K562 (cell line): ENCODE measurements around the gene STPG4. TPM values are rescaled to one million over a fixed set of nuclear protein-coding genes. Genes with fewer than 3 reads are reported as not detected.

Experiments used
- ATAC-seq: fragments of 200-7000 bp; cut with Tn5 transposase; 3 replicates; pipeline ENCODE4 v1.9.1; 2020; ENCODE audit warnings: moderate library complexity
- BruUV-seq: library from RNA; stranded (reverse); fragments of 400-500 nt; replicated peaks from 2 replicates; lab custom pipeline; 2021; lab: Mats Ljungman, UMichigan
- CTCF ChIA-PET: fragments of 300-600 bp; formaldehyde crosslinking; extraction: SDS; loops from one replicate; lab custom pipeline; 2021; ENCODE audit warnings: low intra/inter-chr PET ratio; lab: Yijun Ruan, JAX
- POLR2A ChIA-PET: fragments of 300-600, 350-650 bp; sonication (Branson Sonifier 250); formaldehyde crosslinking; extraction: SDS; loops from one replicate; lab custom pipeline; 2021; ENCODE audit warnings: antibody characterized with exemption, inconsistent platforms; lab: Yijun Ruan, JAX
- DNase-seq, 4 experiments: peaks; one replicate each; pipeline versions ENCODE4 v3.0.0 to v3.0.0-alpha.2; 2011 to 2018; ENCODE audit warnings: low spot score in 3 of 4, mixed read lengths in 3 of 4; ENCODE audit errors: extremely low read depth in 1 of 4
- FAIRE-seq: peaks from 2 replicates; lab custom pipeline; 2011; peaks lifted over from hg19 to GRCh38; lab: Jason Lieb, UNC
- H2AFZ ChIP-seq: 2 replicates; pipeline ENCODE4 v1.6.0; 2011; ENCODE audit warnings: low read depth, low read length, control low read depth, inconsistent platforms
- H3K27ac ChIP-seq: fragments of 200-600 bp; 3 replicates; pipeline ENCODE4 v1.8.0; 2011; ENCODE audit warnings: low read depth, mild to moderate bottlenecking, control low read depth, inconsistent platforms, low read length, moderate library complexity, mixed read lengths; ENCODE audit errors: extremely low read depth
- H3K27me3 ChIP-seq, 2 experiments: fragments of 300-600 bp in 1 of 2; 2 replicates in 1 of 2; 3 replicates in 1 of 2; pipeline versions ENCODE4 v1.6.0 to v1.8.0; 2011; ENCODE audit warnings: inconsistent platforms in 2 of 2, low read length in 2 of 2, mild to moderate bottlenecking in 1 of 2, mixed read lengths in 1 of 2, moderate library complexity in 1 of 2; ENCODE audit not compliant: control insufficient read depth in 2 of 2, insufficient read depth in 2 of 2
- H3K36me3 ChIP-seq: fragments of 300-600 bp; 3 replicates; pipeline ENCODE4 v1.8.0; 2011; ENCODE audit warnings: mild to moderate bottlenecking, low read length, inconsistent platforms; ENCODE audit not compliant: control insufficient read depth, insufficient read depth
- H3K4me1 ChIP-seq, 2 experiments: fragments of 200-600 bp in 1 of 2; replicated peaks in 1 of 2; 2 replicates in 1 of 2; 3 replicates in 1 of 2; pipeline versions ENCODE4 v1.5.1 to v1.8.0; 2011; ENCODE audit warnings: inconsistent platforms in 2 of 2, low read length in 2 of 2, mild to moderate bottlenecking in 1 of 2, mixed read lengths in 1 of 2, moderate library complexity in 1 of 2; ENCODE audit not compliant: control insufficient read depth in 2 of 2, insufficient read depth in 2 of 2
- H3K4me2 ChIP-seq: 2 replicates; pipeline ENCODE4 v1.6.1; 2011; ENCODE audit warnings: low read length, control low read depth, inconsistent platforms, mixed read lengths; ENCODE audit not compliant: insufficient read depth
- H3K4me3 ChIP-seq: fragments of 200-600 bp; sonication (generic), shearing (Covaris generic); 2 replicates; pipeline ENCODE4 v1.5.1; 2016; ENCODE audit warnings: control low read depth, inconsistent platforms
- H3K79me2 ChIP-seq: fragments of 200-600 bp; 3 replicates; pipeline ENCODE4 v1.8.0; 2011; ENCODE audit warnings: low read length, inconsistent platforms; ENCODE audit not compliant: control insufficient read depth, insufficient read depth
- H3K9ac ChIP-seq, 2 experiments: 2 replicates each; pipeline versions ENCODE4 v1.6.0 to v1.6.1; 2011; ENCODE audit warnings: low read depth in 2 of 2, low read length in 2 of 2, control low read depth in 1 of 2, inconsistent platforms in 1 of 2, mild to moderate bottlenecking in 1 of 2, mixed read lengths in 1 of 2; ENCODE audit not compliant: insufficient read depth in 1 of 2
- H3K9me1 ChIP-seq: one replicate; pipeline ENCODE4 v1.6.0; 2011; ENCODE audit warnings: inconsistent platforms, mild to moderate bottlenecking, low read length, moderate library complexity; ENCODE audit not compliant: control insufficient read depth, insufficient read depth
- H3K9me3 ChIP-seq: replicated peaks from 2 replicates; pipeline ENCODE4 v1.5.1; 2011; ENCODE audit warnings: low read depth, low read length, inconsistent platforms; ENCODE audit not compliant: control insufficient read depth, insufficient read depth
- H4K20me1 ChIP-seq: replicated peaks from 2 replicates; pipeline ENCODE4 v1.6.1; 2011; ENCODE audit warnings: low read length, inconsistent platforms, mixed read lengths; ENCODE audit not compliant: control insufficient read depth, insufficient read depth
- CBX5 ChIP-seq: IDR thresholded peaks from 2 replicates; pipeline ENCODE4 v1.6.1; 2014; ENCODE audit warnings: low read depth, borderline replicate concordance
- FOXJ2 ChIP-seq: fragments of 200-800 bp; sonication (Bioruptor generic); IDR thresholded peaks from 2 replicates; pipeline ENCODE4 v1.6.1; 2016; ENCODE audit warnings: missing genetic modification characterization, missing compliant biosample characterization
- HDAC6 ChIP-seq: IDR thresholded peaks from 2 replicates; pipeline ENCODE4 v1.6.1; 2012; ENCODE audit warnings: low read depth, mild to moderate bottlenecking, control low read depth, inconsistent platforms, low read length, moderate library complexity
- MCM3 ChIP-seq: fragments of 450-650 bp; IDR thresholded peaks from 2 replicates; pipeline ENCODE4 v1.6.1; 2016
- MTA3 ChIP-seq: fragments of 450-650 bp; formaldehyde crosslinking; IDR thresholded peaks from 2 replicates; pipeline ENCODE4 v1.6.1; 2017; ENCODE audit warnings: mild to moderate bottlenecking, borderline replicate concordance
- NFIX ChIP-seq: fragments of 250-450 bp; sonication (Bioruptor Pico); IDR thresholded peaks from 2 replicates; pipeline ENCODE4 v1.4.0; 2020; ENCODE audit warnings: low read depth, mild to moderate bottlenecking, moderate library complexity
- NR3C1 ChIP-seq: sonication (generic); formaldehyde crosslinking; IDR thresholded peaks from 2 replicates; pipeline ENCODE4 v1.8.1; 2022; ENCODE audit warnings: missing genetic modification reagents
- NUFIP1 ChIP-seq: fragments of 450-650 bp; IDR thresholded peaks from 2 replicates; pipeline ENCODE4 v1.6.1; 2018; ENCODE audit not compliant: partially characterized antibody
- RB1 ChIP-seq: fragments of 450-650 bp; IDR thresholded peaks from 2 replicates; pipeline ENCODE4 v1.6.1; 2017; ENCODE audit warnings: low read depth, mild to moderate bottlenecking
- SRSF7 ChIP-seq: fragments of 200-400 bp; formaldehyde crosslinking; optimal IDR thresholded peaks from 2 replicates; pipeline ENCODE3; 2017; ENCODE audit warnings: mild to moderate bottlenecking, low read depth, low read length
- TARDBP ChIP-seq: fragments of 450-650 bp; IDR thresholded peaks from 2 replicates; pipeline ENCODE4 v1.6.1; 2016
- TFAM ChIP-seq: fragments of 250-450 bp; sonication (Bioruptor Pico); conservative IDR thresholded peaks from 2 replicates; pipeline ENCODE4 v1.5.0; 2021; ENCODE audit warnings: mild to moderate bottlenecking, moderate library complexity
- ZNF124 ChIP-seq: sonication (generic); formaldehyde crosslinking; IDR thresholded peaks from 2 replicates; pipeline ENCODE4 v1.8.1; 2022; ENCODE audit warnings: missing genetic modification reagents
- ZNF583 ChIP-seq: fragments of 250-450 bp; sonication (Bioruptor Pico); IDR thresholded peaks from 2 replicates; pipeline ENCODE4 v1.4.0; 2020
- WGBS: fragments of 100-300 bp; shearing (Covaris generic); methylation state at CpG from one replicate; pipeline ENCODE4 v1.1.6; 2016; ENCODE audit warnings: low coverage, mixed read lengths; ENCODE audit not compliant: insufficient coverage; ENCODE audit errors: missing lambda C conversion rate; 5-methylcytosine and 5-hydroxymethylcytosine counted together
- in situ Hi-C: fragments of 300-500 bp; cut with MboI; formaldehyde crosslinking; loops from 4 replicates; pipeline ENCODE4 v1.15.0; 2018; ENCODE audit warnings: inconsistent platforms, mixed read lengths
- intact Hi-C: fragments of 100-400 bp; cut with micrococcal nuclease; formaldehyde crosslinking; loops from 2 replicates; pipeline ENCODE4 v1.14.2; 2022
- polyA plus RNA-seq, 8 experiments: library from polyadenylated mRNA; depleted of rRNA in 4 of 8; stranded (reverse) in 5 of 8; unstranded in 3 of 8; fragments of >200 nt; fragmentation: Nextera tagmentation in 2 of 8; fragmentation: Illumina TruSeq in 1 of 8; extraction: Ambion mirVana in 2 of 8; extraction: Trizol in 1 of 8; gene quantifications; 2 replicates each; pipeline versions ENCODE4 v1.2.1 to v1.2.3, GENCODE V29; 2011 to 2014; ENCODE audit warnings: inconsistent platforms in 1 of 8, missing spikeins in 1 of 8
- total RNA-seq, 7 experiments: library from RNA; depleted of rRNA in 6 of 7; stranded (reverse); fragments of >200 nt in 6 of 7; fragmentation: Illumina TruSeq in 2 of 7; extraction: Trizol in 2 of 7; gene quantifications; 2 replicates each; pipeline versions ENCODE4 v1.2.1 to v1.2.3, GENCODE V29; 2011 to 2021; ENCODE audit warnings: low replicate concordance in 1 of 7
- TF ChIP-seq, protein P1 (sequence below): fragments of 250-450 bp; sonication (Bioruptor Pico); IDR thresholded peaks from 2 replicates; pipeline ENCODE4 v1.5.1; 2021; ENCODE audit warnings: mild to moderate bottlenecking

The STPG4 gene
- total and polyA plus RNA-seq, 9 of the 15 experiments (the other 6 are each of a cell fraction or from before 2014, with no cell fraction given): 0.10 to 0.68 (median 0.22) TPM; not detected in 6

DNA sequence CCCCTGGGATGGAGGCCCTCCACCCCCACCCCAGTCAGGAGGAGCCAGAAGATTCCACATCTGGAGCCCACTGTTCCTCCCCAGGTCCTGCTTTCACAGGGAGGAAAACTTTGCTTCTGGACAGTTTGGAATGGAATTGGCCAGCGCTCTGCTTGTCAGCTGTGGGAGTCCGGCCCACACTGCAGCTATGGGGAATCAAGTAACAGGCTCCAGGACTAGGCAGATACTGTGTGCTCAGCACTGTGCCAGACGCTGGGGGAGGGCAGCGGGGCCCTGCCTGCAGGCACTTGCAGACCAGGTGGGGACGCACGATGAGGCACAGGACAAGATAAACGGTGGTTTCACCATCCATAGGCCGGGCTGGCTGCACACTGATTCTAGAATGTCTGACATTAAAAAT is 114.0 kb downstream of the STPG4 start:
- H2AFZ ChIP-seq: no peak overlapping the region
- ChIA-PET POLR2A (interaction anchor here (0.6 to 1.0 kb wide), 2 partner anchors 18 to 816 kb away, joined by 3 read pairs; no protein-coding TSS in a partner anchor), CTCF (no interaction called here)
- no peaks in the 10 kb centered on the region for H3K36me3 ChIP-seq
- H3K4me3 ChIP-seq: no peak overlapping the region
- in situ Hi-C loops: no loop called here
- intact Hi-C loops: no loop called here
- no peak for DNase-seq
- TF ChIP-seq, protein P1, sequence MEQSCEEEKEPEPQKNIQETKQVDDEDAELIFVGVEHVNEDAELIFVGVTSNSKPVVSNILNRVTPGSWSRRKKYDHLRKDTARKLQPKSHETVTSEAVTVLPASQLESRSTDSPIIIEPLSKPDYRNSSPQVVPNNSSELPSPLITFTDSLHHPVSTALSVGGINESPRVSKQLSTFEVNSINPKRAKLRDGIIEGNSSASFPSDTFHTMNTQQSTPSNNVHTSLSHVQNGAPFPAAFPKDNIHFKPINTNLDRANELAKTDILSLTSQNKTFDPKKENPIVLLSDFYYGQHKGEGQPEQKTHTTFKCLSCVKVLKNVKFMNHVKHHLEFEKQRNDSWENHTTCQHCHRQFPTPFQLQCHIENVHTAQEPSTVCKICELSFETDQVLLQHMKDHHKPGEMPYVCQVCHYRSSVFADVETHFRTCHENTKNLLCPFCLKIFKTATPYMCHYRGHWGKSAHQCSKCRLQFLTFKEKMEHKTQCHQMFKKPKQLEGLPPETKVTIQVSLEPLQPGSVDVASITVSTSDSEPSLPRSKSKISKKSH: no peak
- TF ChIP-seq NUFIP1 (no peak), TFAM (no peak), MCM3 (no peak), ZNF583 (CRISPR knock-in tag) (no peak), CBX5 (no peak), RB1 (no peak), TARDBP (no peak), NFIX (CRISPR knock-in tag) (no peak), ZNF124 (no peak), HDAC6 (no peak), SRSF7 (no peak), NR3C1 (CRISPR knock-in tag) (no peak), FOXJ2 (tag) (no peak), MTA3 (no peak)
- 73% methylated on average over 8 of the region's 8 CpGs for WGBS
- no peaks in the 10 kb centered on the region for H3K79me2 ChIP-seq
- H3K4me1 ChIP-seq: peaks cover 3 to 7% of the 10 kb centered on the region in 2 experiments; a peak in 4 of 5 replicates
- FAIRE-seq: no peak
- no peaks in the 10 kb centered on the region for H3K9me3 ChIP-seq
- H3K9ac ChIP-seq: peak overlapping the region in 1 of 2 experiments; percentile 46; a peak in 1 of 4 replicates
- H4K20me1 ChIP-seq: no peaks in the 10 kb centered on the region
- no peak overlapping the region for H3K27ac ChIP-seq
- no TSS peak for BruUV-seq
- H3K9me1 ChIP-seq: no peaks in the 10 kb centered on the region
- no peaks in the 10 kb centered on the region for H3K27me3 ChIP-seq
- no peak for ATAC-seq
- H3K4me2 ChIP-seq: no peak overlapping the region
